NCI-H2029 treated with DMSO at 0.1 percent for 48 hours (cell line): ENCODE data around the gene TSEN2.
"Not testable (repeated sequence)": the region's sequence is repeated elsewhere in the genome, so short reads cannot be mapped to it uniquely, and the experiment has no call there.

ENCODE experiments used
- DNase-seq: peaks from one replicate; lab custom pipeline; 2025; lab: John Stamatoyannopoulos, UW

TSEN2 gene

DNA sequence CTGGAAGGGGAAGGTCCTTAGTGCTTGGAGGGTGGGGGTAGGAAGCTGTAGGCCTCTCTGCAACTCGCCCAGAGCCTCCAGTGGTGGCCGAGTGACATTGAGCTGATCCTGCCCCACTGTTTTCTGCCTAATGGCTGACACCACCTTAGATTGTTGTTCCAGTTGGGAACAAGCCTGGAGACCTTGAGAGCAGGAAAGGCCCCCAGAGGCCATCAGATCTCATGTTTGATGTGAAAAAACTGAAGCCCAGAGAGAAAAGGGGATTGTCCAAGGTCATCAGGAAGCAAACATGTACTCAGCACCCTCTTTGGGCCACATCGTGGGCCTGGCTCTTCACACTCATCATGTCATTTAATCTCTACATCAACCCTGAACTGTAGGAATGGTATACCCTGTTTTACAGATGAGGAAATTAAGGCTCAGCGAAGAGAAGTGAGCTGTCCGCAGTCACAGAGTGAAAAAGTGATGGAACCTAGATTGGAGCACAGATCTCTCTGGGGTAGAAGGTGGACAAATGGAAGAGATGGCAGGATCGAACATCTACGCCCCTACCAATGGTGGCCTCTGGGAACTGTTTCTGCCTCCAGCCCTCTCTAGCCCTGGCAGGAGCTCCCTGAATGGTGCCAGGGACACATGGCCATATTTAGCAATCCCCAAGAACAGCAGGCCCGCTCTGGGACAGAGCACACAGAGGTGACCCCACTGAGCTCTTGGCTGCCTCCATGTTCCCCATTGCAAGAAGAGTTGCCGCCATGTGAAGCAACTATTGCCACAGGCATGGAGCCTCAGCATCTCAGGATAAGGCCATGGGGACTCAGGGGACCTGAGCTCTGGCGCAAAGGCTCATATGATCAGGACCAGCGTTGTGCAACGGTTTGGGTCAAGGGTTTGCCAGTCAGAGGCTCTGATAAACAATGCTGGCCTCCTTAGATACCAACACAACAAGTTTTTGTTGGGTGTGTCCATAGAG lies 31.6 kb upstream of the TSEN2 start:
- DNase-seq, result no peak

GRCh38 chr3:12454076-12454815 lies 30.0 kb upstream of the TSEN2 start:
- no peak for DNase-seq

- no peak for DNase-seq
Observed at GRCh38 chr3:12454816-12455121, 29.5 kb upstream of the TSEN2 start.

- no peak for DNase-seq
Observed at GRCh38 chr3:12455740-12456139, 28.5 kb upstream of the TSEN2 start.

DNA sequence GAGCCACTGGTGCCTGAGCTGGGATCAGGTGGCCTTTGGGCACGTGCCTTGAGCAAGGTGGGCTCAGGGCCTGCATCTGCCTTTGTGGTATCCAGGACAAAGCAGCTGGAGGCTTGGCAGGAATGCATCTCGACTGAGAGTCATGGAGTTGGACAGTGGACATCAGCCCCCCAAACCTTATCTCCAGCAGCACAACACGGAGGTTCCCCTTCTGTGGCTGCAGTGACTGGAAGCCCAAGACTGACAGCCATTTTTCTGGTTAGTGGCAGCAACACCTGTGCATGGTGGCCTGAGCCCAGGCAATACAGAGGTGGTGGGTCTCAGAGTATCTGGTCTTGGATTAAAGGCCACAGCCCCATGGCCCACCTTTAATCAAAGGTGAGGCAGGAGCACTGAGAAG lies 27.8 kb upstream of the TSEN2 start:
- DNase-seq, result no peak

DNA sequence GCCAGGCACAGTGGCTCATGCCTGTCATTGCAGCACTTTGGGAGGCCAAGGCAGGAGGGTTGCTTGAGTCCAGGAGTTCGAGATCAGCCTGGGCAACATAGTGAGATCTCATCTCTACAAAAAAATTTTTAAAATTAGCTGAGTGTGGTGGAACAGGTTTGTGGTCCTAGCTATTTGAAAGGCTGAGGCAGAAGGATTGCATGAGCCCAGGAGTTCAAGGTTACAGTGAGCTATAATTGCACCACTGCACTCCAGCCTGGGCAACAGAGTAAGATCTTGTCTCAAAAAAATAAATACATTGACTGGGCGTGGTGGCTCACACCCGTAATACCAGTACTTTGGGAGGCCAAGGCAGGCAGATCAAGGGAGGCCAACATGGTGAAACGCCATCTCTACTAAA lies 26.9 kb upstream of the TSEN2 start:
- not testable (repeated sequence) for DNase-seq

GRCh38 chr3:12458901-12459300 lies 25.4 kb upstream of the TSEN2 start:
- DNase-seq, result no peak

- DNase-seq, result no peak
Observed at GRCh38 chr3:12460127-12460526, 24.2 kb upstream of the TSEN2 start.

- no peak for DNase-seq
Observed at GRCh38 chr3:12461097-12461649, 23.1 kb upstream of the TSEN2 start.

DNA sequence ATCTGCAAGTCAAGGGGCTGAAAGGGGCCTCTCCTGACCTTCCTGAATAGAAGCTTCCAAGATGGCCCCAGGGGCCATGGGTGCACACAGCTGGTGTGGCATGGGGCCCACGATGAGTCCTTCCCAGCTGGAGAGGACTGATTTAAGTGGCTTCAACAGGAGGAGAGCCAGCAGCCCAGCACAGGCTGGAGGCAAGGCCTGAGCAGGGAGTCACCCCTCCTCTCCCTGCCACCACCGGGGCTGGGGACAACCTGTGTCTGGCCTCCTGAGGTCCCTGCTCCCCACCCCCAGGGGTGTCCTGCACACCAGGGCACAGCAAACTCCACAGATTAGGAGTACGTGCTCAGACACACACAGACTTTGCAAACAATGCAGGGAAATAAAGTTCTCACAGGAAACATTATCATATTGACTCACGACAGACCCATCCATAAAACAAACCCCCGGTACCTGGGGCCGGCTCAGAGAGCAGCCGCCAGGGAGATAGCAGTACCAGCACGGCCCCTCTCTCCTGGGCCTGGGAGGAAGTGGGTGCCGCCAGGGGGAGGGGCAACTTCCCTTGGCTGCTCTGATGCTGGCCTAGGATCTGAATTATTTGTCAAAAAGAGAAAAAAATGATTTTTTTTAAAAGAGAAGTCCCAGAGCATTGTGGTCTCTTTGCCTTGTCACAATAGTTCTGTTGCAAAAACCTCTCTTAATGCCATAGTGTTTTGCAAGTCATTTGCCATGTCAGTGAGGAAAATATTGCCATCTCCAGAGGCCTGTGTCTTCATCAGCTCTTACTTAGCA lies 21.9 kb upstream of the TSEN2 start:
- no peak for DNase-seq

- DNase-seq, result no peak
Observed at GRCh38 chr3:12463686-12464085, 20.6 kb upstream of the TSEN2 start.

- DNase-seq, result no peak
Observed at GRCh38 chr3:12464181-12464580, 20.1 kb upstream of the TSEN2 start.

- no peak for DNase-seq
Observed at GRCh38 chr3:12465151-12465835, 19.0 kb upstream of the TSEN2 start.

DNA sequence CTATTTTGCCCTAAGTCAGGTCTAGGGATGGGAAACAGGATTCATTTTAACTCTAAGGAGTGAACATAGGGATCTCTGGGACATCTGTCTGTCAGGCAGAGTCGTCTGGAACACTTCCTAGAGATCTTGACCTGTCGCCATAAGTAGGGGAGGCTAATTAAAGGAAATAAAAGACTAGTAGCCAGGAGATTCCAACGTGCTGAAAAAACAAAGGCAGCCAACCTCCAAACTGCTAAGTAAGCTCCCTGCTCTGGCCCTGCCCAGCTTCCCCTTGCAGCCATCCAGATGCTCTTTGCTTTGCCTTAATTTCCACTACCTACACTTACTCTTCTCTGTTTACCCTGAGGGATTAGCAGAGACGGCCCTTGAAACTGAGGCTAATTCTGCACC lies 18.4 kb upstream of the TSEN2 start:
- DNase-seq, result no peak

DNA sequence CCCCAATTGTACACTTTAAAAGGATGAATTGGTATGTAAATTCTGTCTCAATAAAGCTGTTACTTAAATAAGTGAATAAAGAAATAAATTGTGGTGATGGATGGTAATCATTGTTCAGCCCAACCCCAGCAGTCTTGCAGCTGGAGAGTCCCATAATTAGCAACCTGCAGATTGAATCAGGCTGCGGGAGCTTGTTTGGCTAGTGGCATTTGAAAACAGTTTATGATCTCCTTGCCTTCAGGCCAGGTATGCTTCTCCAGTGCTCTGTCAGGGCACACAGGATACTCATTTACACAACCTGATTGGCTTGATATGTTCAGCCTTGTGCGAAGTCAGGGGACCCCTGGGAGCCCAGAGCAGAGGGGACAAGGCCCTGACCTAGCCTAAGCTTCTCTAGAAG lies 16.5 kb upstream of the TSEN2 start:
- no peak for DNase-seq

DNA sequence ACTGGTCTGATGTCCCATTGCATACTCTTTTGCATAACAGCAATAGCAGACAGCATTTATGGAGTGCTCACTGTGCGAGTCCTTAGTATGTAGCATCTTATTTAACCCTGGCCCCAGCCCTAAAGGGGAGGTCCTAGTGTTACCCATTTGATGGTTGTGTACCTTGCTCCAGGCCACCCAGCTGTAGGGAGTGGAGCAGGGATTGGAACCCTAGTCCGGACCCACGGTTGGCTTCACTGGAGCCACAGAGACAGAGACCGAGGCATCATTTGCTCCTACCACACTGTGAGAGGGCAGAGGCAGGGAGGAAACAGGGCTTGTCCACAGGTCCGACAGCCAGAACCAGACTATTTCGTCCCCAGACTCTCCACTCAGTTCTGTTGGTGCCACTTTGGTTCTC lies 16.0 kb upstream of the TSEN2 start:
- no peak for DNase-seq

DNA sequence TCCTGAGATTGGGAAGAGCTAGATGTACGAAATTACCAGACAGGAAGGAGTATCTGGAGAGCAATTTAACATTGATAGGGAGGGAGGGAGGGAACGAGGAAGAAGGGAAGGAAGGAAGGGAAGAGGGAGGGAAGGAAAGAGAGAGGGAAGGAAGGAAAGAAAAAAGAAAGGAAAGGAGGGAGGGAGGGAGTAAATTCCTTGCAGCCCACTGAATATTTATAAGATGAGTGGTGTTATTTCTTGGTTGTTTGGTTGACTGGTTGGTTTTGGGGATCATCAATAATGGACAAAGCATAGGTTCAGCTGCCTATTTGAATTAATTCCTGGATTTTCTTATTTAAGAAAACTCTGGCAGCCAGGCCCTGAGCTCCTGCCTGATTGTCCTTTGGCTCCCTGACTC lies 15.5 kb upstream of the TSEN2 start:
- DNase-seq, result no peak

GRCh38 chr3:12469222-12469621 lies 15.1 kb upstream of the TSEN2 start:
- not testable (repeated sequence) for DNase-seq

- no peak for DNase-seq
Observed at GRCh38 chr3:12470111-12470510, 14.2 kb upstream of the TSEN2 start.

DNA sequence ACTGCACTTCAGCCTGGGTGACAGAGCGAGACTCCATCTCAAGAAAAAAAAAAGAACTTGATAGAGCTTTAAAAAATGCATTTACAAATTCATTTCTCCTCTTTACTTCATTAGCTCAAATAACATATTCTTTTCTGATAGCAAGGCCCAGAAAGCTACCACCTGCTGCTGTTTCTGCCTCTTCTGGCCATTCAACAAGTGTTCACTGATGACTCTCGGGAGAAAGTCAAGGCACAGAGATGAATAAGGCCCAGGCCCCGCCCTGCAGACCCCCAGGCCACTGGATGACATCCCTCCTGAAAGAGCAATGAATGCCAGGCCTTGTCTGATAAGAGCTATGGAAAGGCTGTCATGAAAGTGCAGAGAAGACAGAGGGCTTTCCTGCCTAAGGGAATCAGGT lies 13.6 kb upstream of the TSEN2 start:
- DNase-seq, result no peak

DNA sequence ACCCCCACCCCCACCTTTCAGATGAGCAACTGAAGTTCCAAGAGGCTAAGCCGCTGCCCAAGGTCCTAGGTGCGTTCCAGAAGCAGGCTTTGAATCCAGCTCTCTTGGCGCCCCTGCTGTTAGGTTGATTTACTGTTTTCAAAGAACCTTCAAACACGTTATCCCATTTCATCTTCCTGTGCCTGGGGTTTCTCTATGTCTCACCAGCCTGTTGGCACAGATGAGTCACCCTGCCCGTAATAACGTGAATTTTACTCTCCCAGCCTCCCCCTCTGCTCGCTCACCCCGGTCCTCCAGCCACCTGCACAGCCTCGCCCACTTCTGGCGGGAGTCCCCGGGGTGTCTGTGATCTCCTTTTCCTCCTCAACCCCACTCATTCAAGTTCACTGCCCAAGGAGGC lies 13.0 kb upstream of the TSEN2 start:
- DNase-seq, result no peak
